NCI-H748 (cell line): ENCODE data around the gene ARHGEF17.
"Not testable (repeated sequence)": the region's sequence is repeated elsewhere in the genome, so short reads cannot be mapped to it uniquely, and the experiment has no call there.

Experiments
- DNase-seq: peaks from one replicate; lab custom pipeline; 2025; ENCODE audit not compliant: unreplicated experiment; lab: John Stamatoyannopoulos, UW

The ARHGEF17 gene

GRCh38 chr11:73271936-73272679, 36.0 kb upstream of the ARHGEF17 start, which contains the start of gene P2RY6:
Gene P2RY6 (plus strand): TSS chr11:73272338. CDS start chr11:73296519, 24,181 bp downstream.
- peak; percentile 28 for DNase-seq

- no peak for DNase-seq
These were observed 35.4 kb upstream of the ARHGEF17 start for GRCh38 chr11:73272680-73273038.

DNA sequence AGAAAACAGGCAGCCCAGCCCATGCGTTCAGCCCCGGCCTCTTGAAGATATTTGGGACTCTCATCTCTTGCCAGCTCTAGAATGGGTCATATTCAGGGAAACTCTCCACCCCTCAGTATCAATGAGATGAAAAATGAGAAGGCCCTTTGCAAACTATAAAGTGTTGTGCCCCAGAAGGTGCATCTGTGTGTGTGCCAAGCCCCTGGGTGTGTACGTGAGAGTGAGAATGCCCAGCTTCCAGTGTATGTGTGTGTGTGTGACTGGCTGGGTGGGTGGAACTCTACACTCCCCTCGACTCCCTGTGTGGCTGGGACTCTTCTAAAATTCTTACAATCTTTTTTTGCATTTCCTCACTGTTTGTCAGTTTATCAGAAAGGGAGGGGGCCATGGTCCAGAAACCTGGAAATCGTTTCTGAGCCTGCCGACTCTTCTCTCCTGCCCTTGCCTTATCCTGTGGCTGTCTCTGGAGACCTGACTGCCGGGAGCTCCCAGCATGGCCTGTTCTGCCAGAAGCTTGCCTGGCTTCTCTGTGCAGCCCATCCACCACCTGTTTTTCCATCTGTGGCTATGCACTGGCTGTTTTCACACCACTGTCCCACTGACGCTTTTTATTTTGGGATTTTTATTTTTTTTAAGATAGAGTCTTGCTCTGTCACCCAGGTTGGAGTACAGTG, 34.7 kb upstream of the ARHGEF17 start:
- DNase-seq = no peak

DNA sequence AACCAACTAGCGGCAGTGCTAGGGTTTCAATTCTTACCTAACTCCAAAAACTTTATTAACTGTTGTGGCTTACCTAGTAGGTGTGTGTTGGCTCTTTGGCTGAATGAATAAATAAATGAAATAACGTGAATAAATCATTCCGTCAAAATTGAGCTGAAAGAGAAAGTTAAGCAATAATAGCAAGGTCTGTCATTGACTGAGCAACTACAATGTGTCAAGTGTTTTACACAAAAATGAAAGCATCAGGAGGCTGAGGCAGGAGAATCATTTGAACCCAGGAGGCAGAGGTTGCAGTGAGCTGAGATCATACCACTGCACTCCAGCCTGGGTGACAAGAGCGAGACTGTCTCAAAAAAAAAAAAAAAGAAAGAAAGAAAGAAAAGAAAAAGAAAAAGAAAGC, 33.9 kb upstream of the ARHGEF17 start:
- not testable (repeated sequence) for DNase-seq

DNA sequence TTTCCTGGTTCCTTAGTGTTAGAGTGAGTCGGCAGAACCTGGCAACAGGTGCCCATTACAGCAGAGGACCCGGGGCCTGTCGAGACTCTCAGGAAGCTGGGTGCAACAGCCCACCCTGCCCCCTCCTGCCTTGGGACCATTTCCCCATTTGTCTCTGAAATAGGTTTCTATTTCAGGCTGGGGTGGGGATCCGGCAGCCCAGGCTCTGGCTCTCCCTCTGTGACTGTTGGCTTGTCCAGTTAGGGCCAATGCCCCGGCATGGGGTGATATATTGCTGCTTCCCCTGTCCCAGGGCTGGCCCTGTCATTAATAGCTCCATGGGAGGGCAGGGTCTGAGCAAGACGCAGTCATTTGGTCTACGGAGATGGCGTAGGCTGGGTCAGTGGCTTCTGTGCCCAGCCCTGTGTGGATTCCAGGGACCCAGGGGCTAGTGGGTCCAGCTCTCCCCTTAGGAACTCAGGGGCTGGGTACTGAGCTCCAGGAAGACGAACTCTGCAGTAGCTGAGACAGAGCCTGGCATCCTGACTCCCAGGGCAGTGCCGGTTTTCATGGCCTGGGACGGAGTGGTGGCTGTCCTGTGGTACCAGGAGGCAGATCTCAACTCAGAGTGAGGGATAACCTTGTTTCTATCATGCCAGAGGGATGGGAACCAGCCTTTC, 33.2 kb upstream of the ARHGEF17 start:
- no peak for DNase-seq

DNA sequence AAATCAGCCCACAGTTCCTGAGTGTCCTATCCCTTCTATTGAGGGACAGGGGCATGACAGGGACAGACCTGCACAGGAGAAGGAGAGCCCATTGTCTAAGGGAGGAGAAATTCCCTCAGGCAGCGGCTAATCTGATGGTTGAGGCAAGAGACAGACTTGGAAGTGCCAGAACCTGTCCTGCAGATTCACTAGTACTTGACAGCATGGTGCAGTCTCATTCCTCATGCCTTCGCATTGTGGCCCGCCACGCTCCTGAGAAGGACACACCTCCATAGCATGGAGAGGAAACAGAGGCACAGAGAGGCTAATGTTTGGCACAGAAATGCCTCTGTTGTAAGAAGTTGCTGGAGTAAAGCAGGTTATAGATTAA, 32.7 kb upstream of the ARHGEF17 start:
- DNase-seq = no peak

GRCh38 chr11:73277467-73277866, 30.6 kb upstream of the ARHGEF17 start:
- no peak for DNase-seq

DNA sequence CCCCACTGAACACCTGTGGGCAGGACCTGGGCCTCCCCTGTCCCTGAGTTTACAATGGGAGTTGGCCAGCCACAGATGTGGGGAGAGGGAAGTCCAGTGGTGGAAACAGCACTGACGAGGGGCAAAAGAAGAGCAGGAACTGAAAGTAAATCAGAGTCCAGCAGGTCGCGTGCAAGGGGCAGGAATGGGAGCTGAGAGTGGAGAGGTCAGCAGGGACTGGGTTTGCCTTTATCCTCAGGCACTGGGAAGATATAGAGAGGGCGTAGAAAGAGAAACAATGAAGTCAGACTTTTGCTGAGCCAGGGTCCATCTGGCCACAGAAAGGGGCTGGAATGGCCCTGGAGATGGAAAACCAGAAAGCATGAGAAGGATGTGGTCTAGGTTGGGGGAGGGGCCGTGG, 27.4 kb upstream of the ARHGEF17 start:
- no peak for DNase-seq

GRCh38 chr11:73281201-73281741, 26.8 kb upstream of the ARHGEF17 start:
- no peak for DNase-seq

- no peak for DNase-seq
These were observed 26.0 kb upstream of the ARHGEF17 start for GRCh38 chr11:73281796-73282660.

DNA sequence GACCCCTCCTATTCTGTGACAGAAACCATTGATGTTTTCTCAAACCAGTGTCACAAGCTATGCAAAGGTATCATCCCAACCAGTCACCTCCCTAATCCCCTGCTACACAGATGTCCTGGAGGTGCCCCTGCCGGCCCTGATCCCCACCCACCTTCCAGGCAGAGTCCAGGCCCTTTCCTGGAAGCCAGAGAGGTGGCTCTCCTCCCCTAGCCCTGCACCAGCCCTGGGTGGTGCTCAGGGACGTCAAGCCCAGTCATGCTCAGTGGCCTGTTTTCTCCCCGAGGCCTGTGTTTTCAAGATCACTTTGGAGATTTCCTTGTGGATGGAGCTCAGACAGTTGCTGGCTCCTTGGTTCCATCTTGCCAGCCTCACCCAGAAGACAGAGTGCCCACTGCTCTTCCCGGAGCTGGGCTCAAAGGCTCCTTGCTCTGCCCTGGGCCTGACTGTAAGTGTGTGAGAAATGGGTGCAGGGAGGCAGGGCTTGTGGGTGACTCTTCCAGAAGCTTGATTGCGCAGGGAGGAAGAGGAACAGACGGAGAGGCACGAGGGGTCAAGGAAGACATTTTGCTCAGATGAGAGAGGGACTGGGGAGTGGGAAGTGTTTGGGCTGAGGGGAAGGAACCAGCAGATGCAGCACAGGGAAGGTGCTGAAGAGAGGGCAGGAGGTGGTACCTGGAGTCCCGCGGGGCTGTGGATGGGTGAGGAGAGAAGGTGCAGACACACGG, 24.6 kb upstream of the ARHGEF17 start:
- no peak for DNase-seq

DNA sequence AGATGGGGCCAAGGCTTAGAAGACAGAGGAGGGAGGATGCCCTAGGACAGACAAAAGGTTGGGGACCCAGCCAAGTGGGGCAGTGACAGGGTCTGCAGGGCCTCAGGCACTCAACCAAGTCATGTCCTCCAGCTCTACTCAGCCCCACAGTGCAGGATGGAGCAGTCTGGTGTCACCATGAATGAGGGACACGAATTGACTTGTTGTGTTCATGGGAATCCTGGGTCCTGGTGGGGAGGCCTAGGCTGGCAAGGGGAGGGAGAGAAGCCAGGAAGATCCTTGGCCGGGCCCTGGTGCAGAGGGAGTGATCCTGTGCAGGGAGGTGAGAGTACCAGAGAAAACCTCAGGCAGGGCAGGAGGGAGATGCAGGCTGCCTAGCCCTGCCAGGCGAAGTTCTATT, 24.0 kb upstream of the ARHGEF17 start:
- DNase-seq = no peak

GRCh38 chr11:73285721-73286120, 22.4 kb upstream of the ARHGEF17 start:
- no peak for DNase-seq

DNA sequence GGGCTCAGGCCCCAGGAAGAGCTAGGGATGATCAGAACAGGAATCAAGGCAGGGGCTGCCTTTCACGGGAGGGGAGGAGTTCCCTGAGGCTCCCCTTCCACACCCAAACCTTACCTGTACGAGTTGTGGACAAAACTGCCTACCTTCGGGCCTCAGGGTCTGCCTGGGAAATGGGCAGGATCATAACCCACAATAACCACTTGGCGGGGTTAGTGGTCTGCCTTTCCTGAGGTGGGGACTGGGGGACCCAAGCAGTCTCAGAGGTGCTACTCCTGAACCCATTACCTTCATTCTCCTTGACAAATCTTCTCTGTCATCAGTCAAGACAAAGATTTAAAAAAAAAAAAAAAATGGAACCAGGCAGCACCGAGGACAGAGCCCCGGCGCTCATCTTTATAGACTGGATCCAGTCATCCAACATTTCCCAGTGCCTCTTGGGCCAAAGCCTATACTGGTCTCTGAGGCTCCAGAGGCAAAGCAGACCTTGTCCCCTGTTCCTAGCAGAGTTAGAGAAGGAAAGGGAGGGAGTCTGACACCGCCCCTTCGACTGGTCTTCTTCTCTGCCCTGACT, 21.8 kb upstream of the ARHGEF17 start:
- DNase-seq = no peak

GRCh38 chr11:73287400-73288101, 20.5 kb upstream of the ARHGEF17 start:
- no peak for DNase-seq

- DNase-seq = no peak
These were observed 19.7 kb upstream of the ARHGEF17 start for GRCh38 chr11:73288192-73288872.

DNA sequence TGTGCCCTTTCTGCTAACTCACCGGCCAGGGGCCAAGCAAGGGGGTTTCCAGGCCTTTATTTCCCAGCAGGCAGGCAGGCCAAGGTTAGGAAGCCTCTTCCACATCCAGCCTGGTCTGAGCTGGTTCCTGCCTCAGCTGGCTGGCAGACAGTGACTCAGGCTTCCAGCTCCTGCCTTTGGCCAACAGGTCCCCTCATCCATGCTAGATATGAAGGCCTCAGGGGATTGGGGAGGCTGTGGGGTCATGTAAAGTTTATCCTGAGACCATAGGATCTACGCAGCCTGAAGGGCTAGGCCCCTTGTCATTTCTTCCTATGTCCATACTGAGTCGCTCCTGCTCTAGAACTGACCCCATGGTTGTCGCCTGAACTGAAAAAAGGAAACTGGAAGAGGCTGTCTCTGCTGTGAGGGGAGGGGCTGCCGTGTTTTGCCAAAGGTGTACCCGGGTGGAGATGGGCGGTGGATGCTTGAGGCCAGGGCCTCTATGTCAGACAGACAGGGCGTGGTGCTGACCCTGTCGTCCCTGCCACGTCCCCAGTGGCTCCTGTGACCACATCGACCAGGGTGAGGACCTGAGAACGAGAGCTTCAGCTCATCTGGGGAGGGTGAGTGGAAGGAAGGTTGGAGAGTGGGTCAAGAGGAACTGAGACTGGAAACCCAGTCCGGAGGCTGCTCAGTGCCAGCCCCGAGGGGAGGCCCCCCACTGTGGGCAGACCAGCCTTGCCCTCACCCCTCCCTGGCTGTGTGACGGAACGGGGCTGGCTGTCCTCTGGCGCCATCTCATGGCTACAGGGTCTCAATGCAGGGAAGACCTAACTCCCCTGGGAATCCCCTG, 19.0 kb upstream of the ARHGEF17 start:
- peak; percentile 68 for DNase-seq

- no peak for DNase-seq
These were observed 17.5 kb upstream of the ARHGEF17 start for GRCh38 chr11:73290536-73290935.
